HG03095 (cell line): Measurements from ENCODE around the gene CNOT3.

Experiments
- ATAC-seq: cut with Tn5 transposase; IDR thresholded peaks from one replicate; pipeline ENCODE4 v1.9.1; 2021; ENCODE audit warnings: moderate library complexity; ENCODE audit not compliant: unreplicated experiment

The CNOT3 gene

DNA sequence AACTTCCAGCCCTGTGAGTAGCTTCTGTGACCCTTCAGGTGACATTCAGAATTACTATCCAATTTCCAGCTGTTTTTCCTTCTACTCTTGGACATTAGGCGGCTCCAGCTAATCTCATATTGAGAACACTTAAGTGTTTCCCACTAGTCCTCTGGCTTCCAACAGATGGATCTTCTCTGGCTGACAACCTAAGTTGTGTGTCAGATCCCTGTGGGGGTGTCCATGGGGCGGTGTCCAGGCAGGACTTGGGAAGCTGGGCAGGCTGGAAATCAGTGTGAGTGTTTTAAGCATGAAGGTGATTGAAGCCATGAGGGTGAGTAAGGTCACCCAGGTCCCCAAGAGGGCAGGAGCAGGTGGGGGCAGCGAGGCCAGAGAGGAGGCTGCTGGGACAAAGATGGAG is 10.1 kb downstream of the CNOT3 start:
- no peak for ATAC-seq

DNA sequence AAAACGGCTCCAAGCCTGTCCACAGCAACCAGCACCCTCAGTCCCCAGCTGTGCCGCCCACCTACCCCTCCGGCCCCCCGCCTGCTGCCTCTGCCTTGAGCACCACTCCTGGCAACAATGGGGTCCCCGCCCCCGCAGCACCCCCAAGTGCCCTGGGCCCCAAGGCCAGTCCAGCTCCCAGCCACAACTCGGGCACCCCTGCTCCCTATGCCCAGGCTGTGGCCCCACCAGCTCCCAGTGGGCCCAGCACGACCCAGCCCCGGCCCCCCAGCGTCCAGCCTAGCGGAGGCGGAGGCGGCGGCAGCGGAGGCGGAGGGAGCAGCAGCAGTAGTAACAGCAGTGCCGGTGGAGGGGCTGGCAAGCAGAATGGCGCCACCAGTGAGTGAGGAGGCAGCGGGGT is 10.6 kb downstream of the CNOT3 start:
- ATAC-seq, result no peak

DNA sequence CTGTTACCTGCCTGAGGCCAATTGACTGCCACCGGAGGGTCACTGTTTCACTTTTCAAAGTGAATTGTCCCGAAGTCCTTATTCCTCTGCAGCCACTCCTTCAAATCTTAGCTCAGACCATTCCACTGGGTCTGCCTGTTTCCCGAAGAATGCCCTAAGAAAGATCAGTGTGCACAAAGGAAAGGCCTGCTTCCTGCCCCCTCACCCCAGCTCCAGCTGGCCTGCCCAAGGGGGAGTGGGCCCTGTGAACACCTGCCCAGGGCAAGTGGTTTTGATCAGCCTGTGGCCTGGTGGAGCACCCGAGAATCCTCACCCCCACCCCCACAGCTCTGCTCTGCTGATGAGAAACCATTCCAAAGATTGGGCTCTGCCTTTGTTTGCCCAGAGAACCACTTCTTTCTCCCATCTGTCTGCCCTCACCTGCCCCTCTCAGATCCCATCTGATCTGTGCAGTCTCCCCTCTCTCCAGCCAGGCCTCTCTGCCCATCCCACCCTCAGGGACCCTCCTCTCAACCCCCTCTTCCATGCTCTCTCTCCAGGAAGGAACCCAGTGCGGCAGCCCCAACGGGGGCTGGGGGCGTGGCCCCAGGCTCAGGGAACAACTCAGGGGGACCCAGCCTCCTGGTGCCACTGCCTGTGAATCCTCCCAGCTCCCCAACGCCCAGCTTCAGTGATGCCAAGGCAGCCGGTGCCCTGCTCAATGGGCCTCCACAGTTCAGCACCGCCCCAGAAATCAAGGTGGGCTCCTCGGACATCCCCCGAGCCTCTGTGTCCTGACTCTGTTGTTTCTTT is 11.7 kb downstream of the CNOT3 start:
- ATAC-seq, result no peak

DNA sequence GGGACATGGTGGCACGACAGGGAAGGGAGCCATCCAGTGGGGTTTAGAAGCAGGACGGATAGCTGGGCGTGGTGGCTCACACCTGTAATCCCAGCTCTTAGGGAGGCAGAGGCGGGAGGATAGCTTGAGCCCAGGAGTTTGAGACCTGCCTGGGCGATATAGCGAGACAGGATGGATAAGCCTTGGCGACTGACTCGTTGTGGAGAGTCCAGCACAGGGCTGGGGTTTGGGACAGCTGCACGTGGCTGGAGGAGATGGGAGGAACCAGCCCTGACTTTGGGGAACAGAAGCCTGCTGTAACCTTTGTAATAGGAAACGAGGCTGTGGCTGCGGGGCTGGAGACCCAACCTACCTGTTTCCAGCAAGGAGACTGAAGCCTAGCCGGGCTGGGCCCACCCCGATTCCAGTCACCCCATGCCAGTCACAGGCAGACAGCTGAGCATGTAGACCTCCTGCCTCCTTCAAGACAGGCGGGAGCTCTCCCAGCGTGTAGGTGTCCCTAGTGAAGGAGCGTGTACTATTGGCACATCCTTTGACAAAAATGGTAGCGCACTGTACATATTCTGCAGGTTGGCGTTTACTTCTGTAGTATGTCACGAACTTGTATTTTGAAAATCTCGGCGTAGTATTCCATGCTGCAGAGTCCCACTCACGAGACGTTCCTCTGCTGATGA is 13.9 kb downstream of the CNOT3 start:
- no peak for ATAC-seq

DNA sequence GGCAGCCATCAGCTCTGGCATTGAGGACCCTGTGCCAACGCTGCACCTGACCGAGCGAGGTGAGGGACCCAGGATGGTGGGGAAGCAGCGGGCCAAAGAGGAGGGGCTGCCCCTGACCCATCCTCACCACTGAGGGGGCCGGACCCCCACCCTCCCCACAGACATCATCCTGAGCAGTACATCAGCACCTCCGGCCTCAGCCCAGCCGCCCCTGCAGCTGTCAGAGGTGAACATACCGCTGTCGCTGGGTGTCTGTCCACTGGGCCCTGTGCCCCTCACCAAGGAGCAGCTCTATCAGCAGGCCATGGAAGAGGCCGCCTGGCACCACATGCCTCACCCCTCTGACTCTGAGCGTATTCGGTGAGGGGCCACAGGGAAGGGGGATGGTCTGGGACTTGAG is 14.7 kb downstream of the CNOT3 start:
- no peak for ATAC-seq

DNA sequence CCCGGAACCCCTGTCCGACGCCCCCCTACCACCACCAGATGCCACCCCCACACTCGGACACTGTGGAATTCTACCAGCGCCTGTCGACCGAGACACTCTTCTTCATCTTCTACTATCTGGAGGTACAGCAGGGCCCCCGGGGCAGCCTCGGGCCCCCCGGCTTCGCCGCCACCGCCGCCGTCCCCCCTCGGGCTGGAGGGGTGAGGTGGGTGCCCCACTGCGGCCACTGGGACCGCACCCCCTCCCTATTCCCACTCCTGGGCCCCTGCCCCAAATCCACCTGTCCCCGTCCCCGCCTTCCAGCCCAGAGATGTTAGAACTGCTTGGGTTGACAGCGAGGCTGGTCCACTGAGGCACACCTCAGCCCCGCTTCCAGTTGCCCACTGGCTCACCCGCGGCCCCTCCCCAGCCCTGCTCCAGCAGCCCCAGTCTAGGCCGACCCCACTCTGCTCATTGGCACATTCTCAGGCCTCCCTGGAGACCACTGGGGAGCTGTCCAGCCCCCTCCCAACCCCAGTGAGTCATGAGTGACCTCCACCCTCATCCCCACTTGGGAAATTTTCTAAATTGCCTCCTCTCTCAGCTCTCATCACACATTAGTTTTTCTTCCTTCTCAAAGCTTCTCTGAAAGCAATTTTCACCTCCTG is 15.4 kb downstream of the CNOT3 start:
- ATAC-seq, result no peak

DNA sequence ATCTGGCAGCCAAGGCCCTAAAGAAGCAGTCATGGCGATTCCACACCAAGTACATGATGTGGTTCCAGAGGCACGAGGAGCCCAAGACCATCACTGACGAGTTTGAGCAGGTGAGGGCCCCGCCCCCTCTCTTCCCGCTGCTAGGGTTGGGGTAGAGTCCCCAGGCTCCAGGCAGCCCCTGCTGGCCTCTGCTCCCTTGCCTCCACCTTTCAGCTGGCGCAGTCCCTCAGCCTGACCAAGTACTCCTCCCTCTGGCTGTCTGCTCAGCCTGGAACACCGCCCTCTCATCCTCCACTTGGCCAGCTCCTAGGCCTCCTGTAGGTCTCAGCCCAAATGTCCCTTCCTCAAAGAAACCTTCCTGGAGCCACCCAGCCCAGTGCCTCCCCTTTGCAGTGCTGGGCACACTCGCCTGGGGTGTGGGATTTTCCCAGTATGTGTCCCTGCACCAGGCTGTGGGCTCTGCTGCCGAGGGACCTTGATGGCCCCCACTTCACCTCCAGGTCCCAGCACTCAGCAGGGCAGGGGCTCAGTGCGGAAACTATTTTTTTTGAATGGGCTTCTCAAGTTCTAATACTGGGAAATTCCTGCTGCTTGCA is 16.3 kb downstream of the CNOT3 start:
- ATAC-seq, result no peak

DNA sequence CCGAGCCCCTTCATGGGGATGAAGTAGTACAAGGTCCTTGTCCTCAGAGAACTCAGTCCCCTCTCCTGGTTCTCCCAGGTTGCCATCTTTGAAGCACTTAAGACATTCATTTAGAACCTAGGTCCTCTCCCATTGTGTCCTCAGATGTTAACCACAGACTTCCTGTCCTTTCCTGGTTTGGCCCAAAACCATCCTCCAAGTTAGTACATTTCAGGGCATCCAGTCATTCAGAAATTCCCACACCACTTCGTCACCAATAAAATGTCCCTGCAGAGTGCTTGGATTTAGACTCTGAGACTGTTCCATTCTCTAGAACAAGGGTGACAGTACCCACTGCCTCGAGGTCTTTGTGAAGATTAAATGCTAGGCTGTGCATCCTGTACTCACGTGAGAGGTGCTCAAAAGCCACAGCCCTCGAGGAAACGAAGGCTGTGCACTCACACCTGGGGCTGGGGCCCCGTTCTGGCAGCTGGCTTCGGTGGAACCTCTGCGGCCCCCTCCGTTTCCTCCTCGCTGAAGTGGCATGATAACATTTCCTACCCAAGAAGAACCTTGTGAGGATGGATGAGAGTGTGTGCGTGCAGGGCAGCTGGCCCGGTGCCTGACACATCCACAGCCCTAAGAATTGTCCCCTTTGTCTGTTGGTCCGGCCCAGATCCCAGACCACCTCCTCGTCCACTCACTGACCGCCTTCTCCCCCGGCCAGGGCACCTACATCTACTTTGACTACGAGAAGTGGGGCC is 17.2 kb downstream of the CNOT3 start:
- no peak for ATAC-seq

DNA sequence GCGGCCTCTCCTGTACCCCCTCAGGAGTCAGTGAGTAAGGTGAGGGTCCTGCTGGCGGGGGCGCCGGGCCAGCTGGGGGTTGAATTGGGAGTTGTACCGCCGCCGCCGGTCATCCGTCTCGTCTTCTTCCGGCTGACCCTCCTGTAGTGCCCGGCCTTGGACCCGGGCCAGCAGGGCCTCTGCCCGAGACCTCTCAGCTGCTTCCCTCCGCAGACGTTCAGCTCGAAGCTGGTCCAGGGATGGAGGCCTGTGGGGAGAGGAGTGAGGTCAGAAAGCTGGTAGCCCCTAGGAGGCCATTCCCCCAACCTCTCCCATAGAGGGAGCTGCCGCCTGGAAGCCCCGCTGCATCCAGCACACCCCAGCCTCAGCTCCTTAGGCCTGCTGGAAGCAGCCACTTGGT is 18.1 kb downstream of the CNOT3 start:
- ATAC-seq, result no peak

DNA sequence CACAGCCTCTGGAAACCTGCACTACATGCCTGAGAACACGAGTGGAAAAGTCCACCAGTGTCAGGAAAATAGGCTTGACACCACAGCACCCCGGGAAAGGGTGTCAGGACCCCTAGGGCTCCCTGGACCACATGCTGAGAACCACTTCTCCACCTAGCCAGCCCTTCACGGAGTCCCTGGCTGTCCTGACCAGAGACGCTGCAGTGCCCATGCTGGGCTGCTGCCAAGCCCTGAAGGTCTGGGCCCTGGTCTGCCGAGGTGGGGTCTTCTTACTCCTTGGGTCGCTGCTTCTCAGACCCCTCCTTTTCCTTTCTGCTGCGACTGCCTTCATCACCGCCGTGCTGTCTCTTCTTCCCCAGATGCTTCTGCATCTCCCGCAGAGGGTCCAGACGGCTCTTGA is 18.9 kb downstream of the CNOT3 start:
- no peak for ATAC-seq

DNA sequence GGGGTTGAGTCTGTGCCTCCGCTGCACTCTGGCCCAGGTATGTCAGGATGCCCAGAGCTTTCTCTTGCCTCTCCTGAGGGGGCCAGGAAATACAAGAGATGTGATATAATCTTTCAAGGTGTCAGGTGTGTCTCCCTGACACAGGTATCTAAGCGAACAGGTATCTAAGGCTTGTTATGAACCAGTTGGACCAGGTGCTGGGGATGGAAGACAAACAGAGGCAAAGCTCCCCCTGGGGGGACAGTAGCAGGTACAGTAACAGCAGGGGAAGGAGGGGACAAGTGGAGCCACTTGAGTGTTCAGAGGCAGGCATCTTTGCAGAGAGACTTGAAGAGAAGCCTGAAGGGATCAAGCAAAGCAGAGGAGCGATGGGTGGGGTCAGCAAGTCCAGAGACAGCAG is 19.4 kb downstream of the CNOT3 start:
- no peak for ATAC-seq

DNA sequence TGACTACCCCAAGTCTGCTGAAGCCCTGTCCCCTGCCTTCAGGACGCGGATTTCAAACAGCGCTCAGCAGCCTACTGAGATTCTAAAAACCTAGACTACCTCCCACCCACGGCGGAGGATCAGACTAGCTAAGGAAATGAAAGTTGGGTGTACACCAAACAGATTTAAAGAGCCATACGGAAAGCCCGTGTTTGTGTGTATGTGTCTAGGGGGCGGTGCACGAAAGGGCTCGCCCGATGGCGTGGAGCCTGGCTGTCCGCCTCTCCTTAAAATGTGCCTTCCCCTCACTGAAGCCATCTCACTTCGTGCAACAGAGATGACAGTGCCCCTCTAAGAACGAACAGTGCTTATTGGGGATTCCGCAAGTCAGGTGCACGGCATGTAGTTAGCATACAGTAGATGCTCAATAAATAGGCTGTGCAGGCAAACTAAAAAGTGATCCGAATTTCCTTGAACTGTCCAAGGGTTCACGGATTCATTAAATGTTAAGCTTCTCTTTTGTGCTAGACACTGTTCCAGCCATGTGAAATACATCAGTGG is 21.3 kb downstream of the CNOT3 start:
- ATAC-seq, result no peak

DNA sequence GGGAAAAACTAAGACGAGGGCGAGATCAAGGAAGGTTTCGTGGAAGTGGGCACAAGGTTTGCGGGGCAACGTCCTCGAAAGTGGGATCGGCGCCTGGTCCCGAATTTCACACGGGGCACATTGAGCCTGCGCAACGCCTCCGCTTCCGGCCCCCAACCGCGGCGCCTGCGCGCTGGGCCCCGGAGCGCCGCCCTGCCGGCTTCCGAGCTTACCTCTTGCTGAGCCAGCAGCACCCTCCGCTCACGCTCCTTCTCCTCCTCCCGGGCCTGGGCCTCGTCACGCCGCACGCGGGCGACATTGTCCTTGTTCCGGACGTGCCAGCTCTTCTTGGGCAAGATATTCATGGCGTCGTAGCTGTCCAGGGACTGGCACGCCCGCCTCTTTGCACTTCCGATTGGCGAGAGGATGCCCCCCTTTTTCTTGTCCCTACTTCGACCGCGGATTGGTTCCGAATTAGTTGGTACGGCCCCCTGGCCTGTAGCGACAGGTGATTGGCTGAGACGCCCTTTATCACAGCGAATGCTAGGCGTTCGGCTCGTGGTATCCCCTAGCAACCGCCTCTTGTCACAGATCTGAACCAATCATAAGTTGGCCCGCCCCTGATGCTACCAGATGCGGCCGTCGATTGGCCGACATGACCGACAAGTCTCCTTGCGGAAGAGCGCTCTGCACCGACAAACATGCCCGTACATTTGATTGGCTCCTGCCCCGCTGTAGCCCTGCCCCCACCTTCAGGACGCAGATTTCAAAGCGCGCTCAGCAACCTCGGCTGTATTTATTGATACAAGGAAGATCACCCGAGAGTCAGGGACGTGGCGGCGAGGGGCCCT is 22.0 kb downstream of the CNOT3 start, which contains the start of gene LENG1:
TSS of gene LENG1 (minus strand) at position 370 of the 830 bp plus-strand sequence. CDS start at position 344, 26 bp downstream.
- peak; percentile 84 for ATAC-seq

DNA sequence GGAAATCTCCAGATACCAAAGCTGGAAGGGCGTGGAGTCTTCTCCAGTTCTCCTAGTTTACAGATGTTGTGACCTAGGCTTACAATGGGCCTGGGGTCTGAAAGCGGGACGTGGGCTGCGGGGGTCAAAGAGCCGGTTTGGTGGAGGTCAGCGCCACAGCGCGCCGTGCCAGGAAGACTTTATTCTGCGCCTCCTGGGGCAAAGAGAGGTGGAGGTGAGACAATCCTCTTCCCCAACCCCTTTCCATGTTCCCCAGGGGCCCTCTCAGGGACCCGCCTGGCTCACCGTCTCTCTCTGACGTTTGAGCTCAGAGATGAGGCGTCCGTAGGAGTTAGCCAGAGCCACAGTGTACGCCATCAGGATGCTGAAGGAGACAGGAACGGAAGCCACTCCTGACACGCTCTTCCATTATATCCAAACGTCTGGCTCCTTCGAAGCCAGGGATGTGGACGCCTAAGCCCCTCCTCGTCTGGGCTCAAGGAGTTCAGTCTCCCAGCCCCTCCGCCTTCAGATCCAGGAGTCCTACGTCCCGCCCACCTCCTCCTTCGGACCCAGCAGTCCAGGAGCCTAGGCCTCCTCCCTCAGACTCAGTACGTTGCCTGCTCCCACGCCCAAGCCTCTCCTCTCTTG is 22.7 kb downstream of the CNOT3 start:
- peak; percentile 0 for ATAC-seq

DNA sequence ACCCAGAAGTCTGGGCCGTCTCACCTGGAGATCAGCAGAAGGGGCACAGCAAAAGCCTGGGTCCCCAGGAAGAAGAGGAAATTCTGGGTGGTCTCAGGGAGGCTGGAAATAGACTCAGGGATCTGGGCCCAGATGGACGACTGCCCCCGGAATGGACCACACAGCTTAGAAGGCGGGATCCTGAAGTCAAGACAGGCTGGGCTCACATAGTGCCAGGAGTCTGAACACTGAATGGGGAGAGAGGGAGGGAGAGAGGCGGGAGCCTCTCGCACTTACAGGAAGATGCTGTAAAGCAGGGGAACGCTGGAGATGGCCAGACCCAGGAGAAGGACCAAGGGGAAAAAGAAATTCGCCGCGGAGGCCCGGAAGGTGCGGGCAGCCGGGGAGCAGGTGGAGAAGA is 23.3 kb downstream of the CNOT3 start:
- no peak for ATAC-seq

DNA sequence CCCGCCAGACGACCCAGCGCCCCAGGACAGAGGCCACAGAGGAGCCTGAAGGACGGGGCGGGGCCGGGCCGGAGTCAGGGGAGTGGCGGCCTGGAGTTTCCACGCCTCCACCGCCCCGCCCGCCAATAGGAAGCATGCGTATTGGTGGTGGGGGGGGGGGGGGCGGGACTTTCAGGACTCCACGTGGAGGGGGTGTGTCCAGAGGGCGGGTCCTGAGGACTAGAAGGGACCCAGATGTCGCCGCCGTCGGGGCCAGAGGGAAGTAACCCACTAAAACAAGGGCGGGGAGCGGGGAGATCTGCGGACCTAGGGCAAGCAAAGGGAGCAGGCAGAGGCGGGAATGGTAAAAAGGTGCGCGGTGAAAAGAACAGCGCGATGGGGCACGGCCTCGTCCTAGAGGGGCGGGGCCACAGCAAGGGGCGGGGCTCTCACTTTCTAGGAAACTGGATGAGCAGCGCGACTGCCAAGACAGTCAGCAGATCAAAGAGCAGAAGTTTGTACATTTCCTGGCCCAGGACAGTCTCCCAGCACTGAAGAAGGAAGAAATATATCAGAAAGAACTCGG is 24.8 kb downstream of the CNOT3 start:
- ATAC-seq, result no peak

DNA sequence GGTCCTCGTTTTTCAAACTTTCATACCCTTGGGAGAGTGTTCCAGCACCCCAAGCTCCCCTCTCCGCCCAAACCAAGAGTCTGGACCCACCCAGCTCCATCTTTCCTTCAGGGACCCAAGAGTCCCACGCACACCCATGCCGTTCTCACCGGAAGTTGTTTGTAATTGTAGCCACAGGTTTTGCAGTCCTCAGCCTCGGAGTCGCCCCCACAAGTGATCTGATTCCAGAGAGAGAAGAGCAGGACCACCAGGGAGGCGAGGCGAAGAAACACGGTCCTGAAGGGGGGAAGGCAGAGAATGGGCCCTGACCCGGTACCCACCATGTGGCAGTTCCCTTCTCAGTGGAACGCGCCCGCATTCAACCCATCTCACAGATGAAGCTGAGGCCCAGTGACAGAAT is 25.3 kb downstream of the CNOT3 start:
- ATAC-seq, result no peak

DNA sequence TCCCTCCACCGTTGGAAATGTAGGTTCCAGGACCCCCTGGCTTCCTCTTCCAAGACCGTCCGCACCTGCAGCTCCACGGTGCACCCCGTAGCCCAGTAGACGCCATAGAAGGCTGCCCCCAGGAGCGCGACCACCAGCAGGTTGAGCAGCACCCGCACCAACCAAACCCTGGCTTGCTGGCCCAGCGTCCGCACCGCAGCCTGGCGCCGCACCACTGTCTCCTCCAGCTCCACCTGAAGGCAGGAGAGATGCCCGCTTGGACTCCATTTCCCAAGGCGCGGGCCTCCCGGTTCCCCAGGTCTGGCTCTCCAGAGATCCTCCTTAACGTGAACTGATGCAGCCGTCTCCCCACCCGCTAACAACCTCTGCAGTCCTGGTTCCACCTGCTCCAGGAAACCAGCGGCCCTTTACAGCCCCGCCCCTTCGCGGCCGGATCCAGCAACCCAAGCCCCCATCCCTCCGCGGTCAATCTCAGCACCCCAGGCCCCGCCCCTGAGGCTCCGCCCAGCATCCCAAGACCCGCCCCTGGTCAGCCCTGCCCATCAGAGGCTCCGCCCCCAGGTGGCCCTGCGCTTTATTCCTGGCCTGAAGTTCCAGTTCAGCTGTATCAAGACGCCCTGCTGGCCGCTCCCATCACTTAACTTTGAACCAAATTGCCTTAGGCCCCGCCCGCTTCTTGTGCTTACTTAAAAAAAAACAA is 27.0 kb downstream of the CNOT3 start:
- ATAC-seq, result no peak
